ENCODE measurements around the gene PPM1F.

Gene PPM1F

GRCh38 chr22:21933910-21934309 lies 18.7 kb downstream of the PPM1F start:
- no peak for TF ChIP-seq CTCF (IDR thresholded peaks at IDR 0.05; ENCODE audit: insufficient read depth, low read depth, low read length, missing control alignments)
- no peak for DNase-seq (ENCODE audit: low read depth)
- H3K4me3 ChIP-seq (ENCODE audit: low read length), result no peak overlapping the region

- TF ChIP-seq CTCF (IDR thresholded peaks at IDR 0.05; ENCODE audit: insufficient read depth, low read depth, low read length, missing control alignments), result no peak
- no peak overlapping the region for H3K4me3 ChIP-seq (ENCODE audit: low read length)
- no peak for DNase-seq (ENCODE audit: low read depth)
These were observed 19.2 kb downstream of the PPM1F start for GRCh38 chr22:21933413-21933812.

- DNase-seq (ENCODE audit: low read depth), result no peak
- no peak for TF ChIP-seq CTCF (IDR thresholded peaks at IDR 0.05; ENCODE audit: insufficient read depth, low read depth, low read length, missing control alignments)
- H3K4me3 ChIP-seq (ENCODE audit: low read length), result no peak overlapping the region
These were observed 20.3 kb downstream of the PPM1F start for GRCh38 chr22:21932347-21932746.

- TF ChIP-seq CTCF (IDR thresholded peaks at IDR 0.05; ENCODE audit: insufficient read depth, low read depth, low read length, missing control alignments), result no peak
- DNase-seq (ENCODE audit: low read depth), result no peak
- H3K4me3 ChIP-seq (ENCODE audit: low read length), result no peak overlapping the region
These were observed 21.6 kb downstream of the PPM1F start for GRCh38 chr22:21931056-21931455.

GRCh38 chr22:21929253-21929652 lies 23.4 kb downstream of the PPM1F start:
- no peak for DNase-seq (ENCODE audit: low read depth)
- no peak for TF ChIP-seq CTCF (IDR thresholded peaks at IDR 0.05; ENCODE audit: insufficient read depth, low read depth, low read length, missing control alignments)

GRCh38 chr22:21928048-21928447 lies 24.6 kb downstream of the PPM1F start:
- H3K4me3 ChIP-seq (ENCODE audit: low read length), result no peak overlapping the region
- no peak for TF ChIP-seq CTCF (IDR thresholded peaks at IDR 0.05; ENCODE audit: insufficient read depth, low read depth, low read length, missing control alignments)
- no peak for DNase-seq (ENCODE audit: low read depth)

More at GRCh38 chr22:21929253-21929652, 23.4 kb downstream of the PPM1F start:
- H3K4me3 ChIP-seq (ENCODE audit: low read length), result no peak overlapping the region

GRCh38 chr22:21927174-21927823 lies 25.3 kb downstream of the PPM1F start:
- no peak for TF ChIP-seq CTCF (IDR thresholded peaks at IDR 0.05; ENCODE audit: insufficient read depth, low read depth, low read length, missing control alignments)
- H3K4me3 ChIP-seq (ENCODE audit: low read length), result no peak overlapping the region
- no peak for DNase-seq (ENCODE audit: low read depth)

All from epithelial cell of esophagus (primary cell).